Measurements from ENCODE around the gene NAA50.

The NAA50 gene

GRCh38 chr3:113741620-113742019 is 4.4 kb downstream of the NAA50 start:
- DNase-seq (ENCODE audit: low read depth, low spot score): no peak
- Histone ChIP-seq H3K27me3 (ENCODE audit: control insufficient read depth, insufficient read depth, low read length) (no peaks in the 10 kb centered on the region), H3K4me1 (ENCODE audit: control insufficient read depth, insufficient read depth, low read length) (no peaks in the 10 kb centered on the region), H3K9me3 (ENCODE audit: control insufficient read depth, insufficient read depth, low read length) (no peaks in the 10 kb centered on the region), H3K36me3 (ENCODE audit: control insufficient read depth, insufficient read depth, low read length) (no peaks in the 10 kb centered on the region), H3K27ac (ENCODE audit: low read length) (no peak overlapping the region), H3K4me3 (ENCODE audit: low read length) (no peak overlapping the region)
- no CpG with 5 or more reads among the region's 1 CpG for WGBS (ENCODE audit: insufficient coverage, insufficient read length)

GRCh38 chr3:113741086-113741485 is 5.0 kb downstream of the NAA50 start:
- no peaks in the 10 kb centered on the region for H3K27me3 ChIP-seq (ENCODE audit: control insufficient read depth, insufficient read depth, low read length)
- no peak overlapping the region for H3K4me3 ChIP-seq (ENCODE audit: low read length)
- no CpG with 5 or more reads among the region's 5 CpGs for WGBS (ENCODE audit: insufficient coverage, insufficient read length)
- DNase-seq (ENCODE audit: low read depth, low spot score): no peak
- H3K36me3 ChIP-seq (ENCODE audit: control insufficient read depth, insufficient read depth, low read length): no peaks in the 10 kb centered on the region
- no peaks in the 10 kb centered on the region for H3K9me3 ChIP-seq (ENCODE audit: control insufficient read depth, insufficient read depth, low read length)
- no peak overlapping the region for H3K27ac ChIP-seq (ENCODE audit: low read length)
- H3K4me1 ChIP-seq (ENCODE audit: control insufficient read depth, insufficient read depth, low read length): no peaks in the 10 kb centered on the region

GRCh38 chr3:113736548-113737089 is 9.4 kb downstream of the NAA50 start:
- no peak for DNase-seq (ENCODE audit: low read depth, low spot score)
- no peaks in the 10 kb centered on the region for H3K4me1 ChIP-seq (ENCODE audit: control insufficient read depth, insufficient read depth, low read length)
- H3K4me3 ChIP-seq (ENCODE audit: low read length): no peak overlapping the region
- no peaks in the 10 kb centered on the region for H3K27me3 ChIP-seq (ENCODE audit: control insufficient read depth, insufficient read depth, low read length)
- no peaks in the 10 kb centered on the region for H3K9me3 ChIP-seq (ENCODE audit: control insufficient read depth, insufficient read depth, low read length)
- no peak overlapping the region for H3K27ac ChIP-seq (ENCODE audit: low read length)
- no peaks in the 10 kb centered on the region for H3K36me3 ChIP-seq (ENCODE audit: control insufficient read depth, insufficient read depth, low read length)
- no CpG with 5 or more reads among the region's 3 CpGs for WGBS (ENCODE audit: insufficient coverage, insufficient read length)

GRCh38 chr3:113731694-113732093 is 14.4 kb downstream of the NAA50 start:
- no CpG with 5 or more reads among the region's 4 CpGs for WGBS (ENCODE audit: insufficient coverage, insufficient read length)
- Histone ChIP-seq H3K27me3 (ENCODE audit: control insufficient read depth, insufficient read depth, low read length) (no peaks in the 10 kb centered on the region), H3K9me3 (ENCODE audit: control insufficient read depth, insufficient read depth, low read length) (no peaks in the 10 kb centered on the region), H3K4me3 (ENCODE audit: low read length) (no peak overlapping the region), H3K36me3 (ENCODE audit: control insufficient read depth, insufficient read depth, low read length) (no peaks in the 10 kb centered on the region; the same call in 1 of the 2 replicates), H3K4me1 (ENCODE audit: control insufficient read depth, insufficient read depth, low read length) (no peaks in the 10 kb centered on the region), H3K27ac (ENCODE audit: low read length) (no peak overlapping the region)
- no peak for DNase-seq (ENCODE audit: low read depth, low spot score)

GRCh38 chr3:113730550-113730949 is 15.5 kb downstream of the NAA50 start:
- H3K4me3 ChIP-seq (ENCODE audit: low read length): no peak overlapping the region
- no peak overlapping the region for H3K27ac ChIP-seq (ENCODE audit: low read length)
- no peak for DNase-seq (ENCODE audit: low read depth, low spot score)
- H3K9me3 ChIP-seq (ENCODE audit: control insufficient read depth, insufficient read depth, low read length): no peaks in the 10 kb centered on the region
- no peaks in the 10 kb centered on the region; the same call in 1 of the 2 replicates for H3K36me3 ChIP-seq (ENCODE audit: control insufficient read depth, insufficient read depth, low read length)
- WGBS (ENCODE audit: insufficient coverage, insufficient read length): no CpG with 5 or more reads among the region's 1 CpG
- no peaks in the 10 kb centered on the region for H3K4me1 ChIP-seq (ENCODE audit: control insufficient read depth, insufficient read depth, low read length)
- H3K27me3 ChIP-seq (ENCODE audit: control insufficient read depth, insufficient read depth, low read length): no peaks in the 10 kb centered on the region

- Histone ChIP-seq H3K27ac (ENCODE audit: low read length) (no peak overlapping the region), H3K9me3 (ENCODE audit: control insufficient read depth, insufficient read depth, low read length) (no peaks in the 10 kb centered on the region), H3K4me1 (ENCODE audit: control insufficient read depth, insufficient read depth, low read length) (no peaks in the 10 kb centered on the region; the same call in 1 of the 2 replicates), H3K27me3 (ENCODE audit: control insufficient read depth, insufficient read depth, low read length) (no peaks in the 10 kb centered on the region), H3K4me3 (ENCODE audit: low read length) (no peak overlapping the region), H3K36me3 (ENCODE audit: control insufficient read depth, insufficient read depth, low read length) (no peaks in the 10 kb centered on the region; the same call in 1 of the 2 replicates)
- no peak for DNase-seq (ENCODE audit: low read depth, low spot score)
- no CpG with 5 or more reads among the region's 2 CpGs for WGBS (ENCODE audit: insufficient coverage, insufficient read length)
Observed at GRCh38 chr3:113728661-113729060, 17.4 kb downstream of the NAA50 start.

GRCh38 chr3:113721636-113722035 is 24.4 kb downstream of the NAA50 start:
- Histone ChIP-seq H3K36me3 (ENCODE audit: control insufficient read depth, insufficient read depth, low read length) (peaks cover 6% of the 10 kb centered on the region; the same call in 1 of the 2 replicates), H3K27me3 (ENCODE audit: control insufficient read depth, insufficient read depth, low read length) (no peaks in the 10 kb centered on the region; the same call in 1 of the 2 replicates), H3K27ac (ENCODE audit: low read length) (no peak overlapping the region), H3K4me1 (ENCODE audit: control insufficient read depth, insufficient read depth, low read length) (no peaks in the 10 kb centered on the region; the same call in 1 of the 2 replicates), H3K4me3 (ENCODE audit: low read length) (no peak overlapping the region), H3K9me3 (ENCODE audit: control insufficient read depth, insufficient read depth, low read length) (no peaks in the 10 kb centered on the region)
- WGBS (ENCODE audit: insufficient coverage, insufficient read length): no CpG with 5 or more reads among the region's 3 CpGs
- no peak for DNase-seq (ENCODE audit: low read depth, low spot score)

GRCh38 chr3:113719758-113720157 is 26.3 kb downstream of the NAA50 start:
- Histone ChIP-seq H3K4me1 (ENCODE audit: control insufficient read depth, insufficient read depth, low read length) (no peaks in the 10 kb centered on the region), H3K27ac (ENCODE audit: low read length) (no peak overlapping the region), H3K9me3 (ENCODE audit: control insufficient read depth, insufficient read depth, low read length) (no peaks in the 10 kb centered on the region), H3K4me3 (ENCODE audit: low read length) (no peak overlapping the region), H3K27me3 (ENCODE audit: control insufficient read depth, insufficient read depth, low read length) (no peaks in the 10 kb centered on the region; the same call in 1 of the 2 replicates), H3K36me3 (ENCODE audit: control insufficient read depth, insufficient read depth, low read length) (peaks cover 6% of the 10 kb centered on the region; the same call in 1 of the 2 replicates)
- no CpG with 5 or more reads among the region's 2 CpGs for WGBS (ENCODE audit: insufficient coverage, insufficient read length)
- DNase-seq (ENCODE audit: low read depth, low spot score): no peak

- no peaks in the 10 kb centered on the region; the same call in 1 of the 2 replicates for H3K27me3 ChIP-seq (ENCODE audit: control insufficient read depth, insufficient read depth, low read length)
- no peaks in the 10 kb centered on the region for H3K9me3 ChIP-seq (ENCODE audit: control insufficient read depth, insufficient read depth, low read length)
- H3K4me3 ChIP-seq (ENCODE audit: low read length): no peak overlapping the region
- no peak overlapping the region for H3K27ac ChIP-seq (ENCODE audit: low read length)
- no peak for DNase-seq (ENCODE audit: low read depth, low spot score)
- peaks cover 6% of the 10 kb centered on the region; the same call in 1 of the 2 replicates for H3K36me3 ChIP-seq (ENCODE audit: control insufficient read depth, insufficient read depth, low read length)
- no CpG with 5 or more reads among the region's 1 CpG for WGBS (ENCODE audit: insufficient coverage, insufficient read length)
- no peaks in the 10 kb centered on the region for H3K4me1 ChIP-seq (ENCODE audit: control insufficient read depth, insufficient read depth, low read length)
Observed at GRCh38 chr3:113719294-113719693, 26.8 kb downstream of the NAA50 start.

DNA sequence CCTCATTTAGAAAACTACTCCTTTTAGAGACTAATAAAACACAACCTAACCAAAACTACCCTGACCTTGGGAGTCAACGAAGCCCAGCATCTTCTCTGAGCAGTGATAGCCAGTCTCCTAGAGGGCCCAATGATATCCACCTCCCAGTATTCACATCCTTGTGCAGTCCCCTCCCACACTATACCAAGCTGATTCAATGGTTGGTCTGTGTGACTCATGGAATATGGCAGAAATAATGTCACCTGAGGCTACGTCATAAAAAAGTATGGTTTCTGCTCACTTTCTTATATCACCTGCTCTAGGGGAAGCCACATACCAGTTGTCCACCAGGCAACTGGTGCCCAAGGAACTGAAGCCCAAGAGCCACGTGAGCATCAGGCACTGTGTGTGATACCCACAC is 28.2 kb downstream of the NAA50 start:
- no peaks in the 10 kb centered on the region for H3K9me3 ChIP-seq (ENCODE audit: control insufficient read depth, insufficient read depth, low read length)
- H3K27me3 ChIP-seq (ENCODE audit: control insufficient read depth, insufficient read depth, low read length): no peaks in the 10 kb centered on the region; the same call in 1 of the 2 replicates
- no peak overlapping the region for H3K27ac ChIP-seq (ENCODE audit: low read length)
- no peak for DNase-seq (ENCODE audit: low read depth, low spot score)
- no peaks in the 10 kb centered on the region for H3K4me1 ChIP-seq (ENCODE audit: control insufficient read depth, insufficient read depth, low read length)
- no CpG with 5 or more reads among the region's 3 CpGs for WGBS (ENCODE audit: insufficient coverage, insufficient read length)
- no peak overlapping the region for H3K4me3 ChIP-seq (ENCODE audit: low read length)
- peaks cover 6% of the 10 kb centered on the region; the same call in 1 of the 2 replicates for H3K36me3 ChIP-seq (ENCODE audit: control insufficient read depth, insufficient read depth, low read length)

- Histone ChIP-seq H3K4me1 (ENCODE audit: control insufficient read depth, insufficient read depth, low read length) (no peaks in the 10 kb centered on the region), H3K9me3 (ENCODE audit: control insufficient read depth, insufficient read depth, low read length) (no peaks in the 10 kb centered on the region), H3K27me3 (ENCODE audit: control insufficient read depth, insufficient read depth, low read length) (no peaks in the 10 kb centered on the region; the same call in 1 of the 2 replicates), H3K4me3 (ENCODE audit: low read length) (no peak overlapping the region), H3K36me3 (ENCODE audit: control insufficient read depth, insufficient read depth, low read length) (peaks cover 6% of the 10 kb centered on the region; the same call in 1 of the 2 replicates), H3K27ac (ENCODE audit: low read length) (no peak overlapping the region)
- WGBS (ENCODE audit: insufficient coverage, insufficient read length): no CpG with 5 or more reads among the region's 3 CpGs
- DNase-seq (ENCODE audit: low read depth, low spot score): no peak
Observed at GRCh38 chr3:113717308-113717707, 28.7 kb downstream of the NAA50 start.

All from iPS DF 6.9 (cell line).